ENCODE data around the gene TMEM248.

GRCh38 chr7:66937940-66938339 is 16.9 kb downstream of the TMEM248 start:
- TF ChIP-seq POLR2AphosphoS5 (IDR thresholded peaks at IDR 0.05): no peak
- TF ChIP-seq TAF1 (IDR thresholded peaks at IDR 0.05; ENCODE audit: low read depth): no peak
- no peak for TF ChIP-seq EP300 (conservative IDR thresholded peaks at IDR 0.05; ENCODE audit: poor library complexity, severe bottlenecking)
- no peak for TF ChIP-seq REST (IDR thresholded peaks at IDR 0.05; ENCODE audit: borderline replicate concordance)
- no peak for TF ChIP-seq CTCF (IDR thresholded peaks at IDR 0.05; ENCODE audit: poor library complexity, severe bottlenecking)
- no peak for TF ChIP-seq SMC3 (conservative IDR thresholded peaks at IDR 0.05; ENCODE audit: poor library complexity)
- TF ChIP-seq EZH2 (IDR thresholded peaks at IDR 0.05; ENCODE audit: borderline replicate concordance, insufficient read depth, low read length, poor library complexity, severe bottlenecking): no peak
- no peak for TF ChIP-seq RAD21 (conservative IDR thresholded peaks at IDR 0.05)
